Neutrophil (primary cell): Measurements from ENCODE around the gene KCTD11.

Experiments
- H3K27ac ChIP-seq: fragments of 200-600 bp; sonication (generic); 2 replicates; pipeline ENCODE4 v1.5.1; 2016; ENCODE audit warnings: mild to moderate bottlenecking, moderate library complexity
- H3K27me3 ChIP-seq: fragments of 200-600 bp; sonication (generic); 2 replicates; pipeline ENCODE4 v1.6.0; 2016; ENCODE audit warnings: mild to moderate bottlenecking
- H3K36me3 ChIP-seq: fragments of 200-600 bp; sonication (generic); 2 replicates; pipeline ENCODE4 v1.5.1; 2017
- H3K4me1 ChIP-seq, 2 experiments: fragments of 200-600 bp in 1 of 2; sonication (generic) in 1 of 2; 1 replicate in 1 of 2; 2 replicates in 1 of 2; pipeline versions ENCODE4 v1.5.1 to v1.6.1; 2013 to 2016; ENCODE audit warnings: low read depth in 1 of 2, low read length in 1 of 2, mild to moderate bottlenecking in 1 of 2, moderate library complexity in 1 of 2; ENCODE audit not compliant: control insufficient read depth in 1 of 2, insufficient read depth in 1 of 2
- H3K4me3 ChIP-seq, 2 experiments: fragments of 200-600 bp in 1 of 2; sonication (generic) in 1 of 2; 1 replicate in 1 of 2; 2 replicates in 1 of 2; pipeline ENCODE4 v1.5.1; 2013 to 2016; ENCODE audit warnings: low read depth in 1 of 2, low read length in 1 of 2, mild to moderate bottlenecking in 1 of 2, moderate library complexity in 1 of 2
- H3K9me3 ChIP-seq: fragments of 200-600 bp; sonication (generic); 2 replicates; pipeline ENCODE4 v1.5.1; 2016
- CTCF ChIP-seq: fragments of 200-600 bp; sonication (generic); IDR thresholded peaks from 2 replicates; pipeline ENCODE4 v1.5.1; 2016; ENCODE audit warnings: antibody characterized with exemption

Gene KCTD11

GRCh38 chr17:7343250-7343649, 8.7 kb upstream of the KCTD11 start:
- Histone ChIP-seq H3K4me3 (no peak overlapping the region), H3K9me3 (peaks cover 5% of the 10 kb centered on the region), H3K4me1 (peaks cover 12 to 14% of the 10 kb centered on the region in 2 experiments), H3K36me3 (peaks cover 100% of the 10 kb centered on the region), H3K27me3 (no peaks in the 10 kb centered on the region), H3K27ac (peak overlapping the region; percentile 25)
- TF ChIP-seq CTCF = no peak

DNA sequence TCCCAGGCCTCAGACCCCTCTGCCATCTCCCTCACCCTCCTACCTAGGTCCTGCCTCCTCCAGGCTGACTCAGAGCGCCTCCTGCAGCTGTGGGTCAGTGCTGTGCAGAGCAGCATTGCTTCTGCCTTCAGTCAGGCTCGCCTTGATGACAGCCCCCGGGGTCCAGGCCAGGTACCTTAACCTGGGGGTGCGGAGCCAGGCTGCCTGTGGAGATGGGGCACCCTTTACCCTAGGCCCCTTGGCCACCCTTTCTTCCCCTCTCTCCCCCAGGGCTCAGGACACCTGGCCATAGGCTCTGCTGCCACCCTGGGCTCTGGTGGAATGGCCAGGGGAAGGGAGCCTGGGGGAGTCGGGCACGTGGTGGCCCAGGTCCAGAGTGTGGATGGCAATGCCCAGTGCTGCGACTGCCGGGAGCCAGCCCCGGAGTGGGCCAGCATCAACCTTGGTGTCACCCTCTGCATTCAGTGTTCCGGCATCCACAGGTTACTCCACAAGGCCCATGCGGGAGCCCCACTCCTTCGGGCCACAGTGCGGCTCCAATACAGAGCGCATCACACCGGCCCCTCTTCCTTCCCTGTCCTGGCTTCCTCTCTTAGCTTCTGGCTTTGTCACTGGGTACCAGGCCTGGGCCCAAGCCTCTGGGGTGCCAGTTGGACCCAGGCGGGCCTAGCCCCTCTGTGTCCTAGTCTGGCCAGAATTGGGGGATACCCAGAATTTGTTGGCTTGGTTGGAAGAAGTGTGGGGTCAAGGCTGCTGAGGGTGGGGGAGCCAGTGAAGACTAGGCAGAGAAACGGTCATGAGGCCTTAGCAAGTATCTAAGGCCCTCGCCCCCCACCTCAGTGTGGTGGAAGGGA, 5.0 kb upstream of the KCTD11 start:
- no peak for TF ChIP-seq CTCF
- Histone ChIP-seq H3K27me3 (no peaks in the 10 kb centered on the region), H3K9me3 (peaks cover 5% of the 10 kb centered on the region)

DNA sequence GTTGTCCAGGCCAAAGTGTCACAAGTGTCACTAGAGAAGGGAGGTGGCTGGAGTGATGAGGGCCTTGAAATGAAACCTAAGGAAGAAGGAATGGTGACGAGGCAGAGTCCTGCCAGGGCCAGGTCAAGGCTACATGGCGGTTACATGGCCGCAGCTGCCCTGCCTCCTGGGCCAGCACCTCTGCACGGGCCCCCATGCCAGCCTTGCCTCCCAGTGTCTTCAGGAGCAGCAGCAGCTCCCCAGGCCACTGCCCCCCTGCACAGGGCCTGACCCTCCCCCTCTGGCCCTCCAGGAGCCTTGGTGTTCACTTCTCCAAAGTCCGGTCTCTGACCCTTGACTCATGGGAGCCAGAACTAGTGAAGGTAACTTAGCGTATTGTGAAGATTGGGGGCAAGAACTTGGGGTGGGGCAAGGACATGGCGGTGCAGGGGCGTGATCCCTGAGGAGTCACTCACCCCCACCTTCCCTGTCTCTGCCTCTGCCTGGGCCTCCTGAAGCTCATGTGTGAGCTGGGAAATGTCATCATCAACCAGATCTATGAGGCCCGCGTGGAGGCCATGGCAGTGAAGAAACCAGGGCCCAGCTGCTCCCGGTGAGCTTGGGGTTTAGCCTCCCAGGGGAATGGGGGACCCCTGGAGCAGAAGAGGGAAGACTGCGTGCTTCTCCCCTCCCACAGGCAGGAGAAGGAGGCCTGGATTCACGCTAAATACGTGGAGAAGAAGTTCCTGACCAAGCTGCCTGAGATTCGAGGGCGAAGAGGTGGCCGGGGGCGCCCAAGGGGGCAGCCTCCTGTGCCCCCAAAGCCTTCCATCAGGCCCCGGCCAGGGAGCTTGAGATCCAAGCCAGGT, 4.1 kb upstream of the KCTD11 start:
- H3K36me3 ChIP-seq = peaks cover 98% of the 10 kb centered on the region
- peaks cover 21 to 22% of the 10 kb centered on the region in 2 experiments for H3K4me1 ChIP-seq
- H3K27me3 ChIP-seq = no peaks in the 10 kb centered on the region
- no peak overlapping the region for H3K4me3 ChIP-seq
- H3K27ac ChIP-seq = no peak overlapping the region
- peaks cover 5% of the 10 kb centered on the region for H3K9me3 ChIP-seq
- no peak for TF ChIP-seq CTCF

More for the DNA sequence above, 5.0 kb upstream of the KCTD11 start:
- Histone ChIP-seq H3K36me3 (peaks cover 98% of the 10 kb centered on the region), H3K27ac (no peak overlapping the region), H3K4me3 (no peak overlapping the region), H3K4me1 (peaks cover 14 to 18% of the 10 kb centered on the region in 2 experiments)

- TF ChIP-seq CTCF = no peak
- H3K36me3 ChIP-seq = peaks cover 98% of the 10 kb centered on the region
- H3K27ac ChIP-seq = no peak overlapping the region
- H3K9me3 ChIP-seq = peaks cover 5% of the 10 kb centered on the region
- no peaks in the 10 kb centered on the region for H3K27me3 ChIP-seq
- H3K4me1 ChIP-seq = peaks cover 21 to 22% of the 10 kb centered on the region in 2 experiments
- no peak overlapping the region for H3K4me3 ChIP-seq
These were observed 3.3 kb upstream of the KCTD11 start for GRCh38 chr17:7348478-7349242.

GRCh38 chr17:7352503-7352889, 534 bp downstream of the KCTD11 start:
- no peak for TF ChIP-seq CTCF
- H3K9me3 ChIP-seq = no peaks in the 10 kb centered on the region
- H3K4me1 ChIP-seq = peaks cover 23 to 29% of the 10 kb centered on the region in 2 experiments
- peaks cover 61% of the 10 kb centered on the region for H3K36me3 ChIP-seq
- H3K4me3 ChIP-seq = peak overlapping the region; percentile 47 to 64
- H3K27ac ChIP-seq = no peak overlapping the region
- peaks cover 10% of the 10 kb centered on the region for H3K27me3 ChIP-seq
